CD4-positive, alpha-beta T cell treated with Interferon gamma for 1 hour (primary cell): ENCODE results near the gene REG1B.

Experiments
- DNase-seq: peaks from one replicate; pipeline ENCODE4 v3.0.0-alpha.2; 2020

The REG1B gene, protein sequence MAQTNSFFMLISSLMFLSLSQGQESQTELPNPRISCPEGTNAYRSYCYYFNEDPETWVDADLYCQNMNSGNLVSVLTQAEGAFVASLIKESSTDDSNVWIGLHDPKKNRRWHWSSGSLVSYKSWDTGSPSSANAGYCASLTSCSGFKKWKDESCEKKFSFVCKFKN

DNA sequence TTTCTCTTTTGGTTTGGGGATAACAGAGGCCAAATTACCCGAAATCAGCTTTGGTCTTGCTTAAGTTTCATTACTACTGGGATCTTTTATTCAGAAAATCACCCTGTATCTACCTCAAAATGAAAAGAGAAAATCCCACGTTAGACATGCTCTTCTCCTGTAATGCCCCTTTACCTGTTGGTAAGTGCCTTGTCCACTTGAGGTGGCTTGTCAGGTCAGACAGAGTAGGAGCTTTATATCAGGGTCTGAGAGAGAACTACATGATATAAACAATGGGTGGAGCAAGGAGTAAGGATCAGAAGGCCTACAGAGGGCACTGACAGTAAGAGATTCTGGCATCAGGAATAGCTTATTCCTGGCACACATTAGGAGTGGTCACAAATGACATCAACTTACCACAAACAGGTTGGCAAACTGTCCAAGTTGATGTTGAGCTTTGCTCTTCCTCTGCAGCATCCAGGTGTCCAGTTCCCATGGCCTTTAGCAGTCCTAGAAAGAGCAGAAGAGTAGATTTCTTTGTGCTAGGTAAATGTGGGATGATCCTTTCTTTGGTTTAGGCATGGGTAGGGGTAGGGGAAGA, at the start of gene REG1B:
Gene REG1B (minus strand): TSS at position 209 of the 580 bp plus-strand sequence. CDS start 381 bp downstream, outside the sequence.
- no peak for DNase-seq

DNA sequence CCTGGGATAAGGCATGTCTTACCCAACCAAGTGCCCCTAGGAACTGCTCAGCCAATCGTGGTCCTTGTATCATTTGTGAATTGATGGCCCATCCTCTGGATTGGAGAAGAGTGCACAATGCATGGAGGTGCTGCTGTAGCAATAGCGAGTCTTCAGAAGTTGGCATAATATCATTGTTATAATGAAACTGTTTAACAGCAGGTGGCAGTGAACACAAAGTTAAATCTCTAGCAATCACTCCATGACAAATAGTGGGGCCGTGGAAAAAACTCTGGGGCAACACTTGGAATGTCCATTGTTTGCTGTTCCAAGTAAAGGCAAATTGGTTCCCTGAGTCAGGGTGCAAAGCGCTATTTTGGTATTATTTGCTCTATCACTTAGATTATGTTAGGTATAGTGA, 43.9 kb upstream of the REG1B start:
- DNase-seq, result no peak

DNA sequence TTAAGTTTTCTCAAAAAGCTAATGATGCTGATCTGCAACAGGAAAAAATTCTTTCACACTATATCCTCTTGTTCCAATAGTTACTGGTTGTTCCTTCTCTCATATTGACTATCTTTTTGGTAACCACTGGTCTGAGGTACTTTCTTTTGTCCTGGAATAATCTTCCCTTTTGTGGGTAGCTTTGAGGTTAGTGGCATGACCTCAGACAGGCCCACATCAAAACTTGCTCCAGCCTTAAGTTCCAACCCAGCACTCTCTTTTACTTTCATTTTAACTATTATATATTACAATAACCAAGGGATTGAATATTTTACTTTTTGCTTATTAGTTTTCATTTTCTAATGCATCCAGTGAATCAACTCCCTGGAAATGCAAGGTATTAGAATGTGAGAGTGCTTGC, 42.0 kb upstream of the REG1B start:
- no peak for DNase-seq

DNA sequence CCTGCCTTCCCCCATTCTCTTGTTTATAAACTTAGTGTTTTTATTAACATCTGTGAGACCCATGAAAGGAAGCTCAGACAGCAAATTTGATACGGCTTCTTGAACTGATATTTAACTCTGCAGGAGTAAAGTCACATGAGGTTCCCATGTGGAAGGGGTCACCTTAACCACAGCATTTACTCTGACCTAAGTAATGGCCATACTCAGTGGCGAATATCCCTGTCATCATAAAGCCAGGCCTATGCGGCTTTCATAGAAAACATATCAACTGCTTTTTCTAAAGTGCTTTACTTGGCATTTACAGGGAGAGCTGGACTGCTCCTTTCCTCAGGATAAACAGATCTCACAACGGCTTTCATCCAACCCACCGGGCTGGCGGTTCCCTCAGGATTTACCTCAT, 41.5 kb upstream of the REG1B start:
- no peak for DNase-seq

DNA sequence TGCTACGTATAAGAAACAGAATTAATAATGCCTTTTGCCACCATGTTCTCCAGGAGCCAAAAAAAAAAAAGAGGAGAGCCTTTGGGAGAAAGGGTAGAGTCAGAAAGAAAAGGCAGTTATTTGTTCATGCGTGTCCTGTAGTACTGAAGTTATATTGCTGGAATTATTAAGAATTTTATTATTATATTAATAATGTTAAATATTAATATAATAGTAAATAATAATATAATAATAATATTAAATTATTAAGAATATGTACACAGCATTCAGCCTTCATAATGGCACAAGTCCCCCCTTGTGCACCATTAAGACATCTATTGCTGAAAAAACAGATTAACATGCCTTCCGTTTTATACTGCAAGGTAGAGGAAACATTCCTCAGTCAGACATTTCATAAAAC, 40.6 kb upstream of the REG1B start:
- DNase-seq, result no peak

DNA sequence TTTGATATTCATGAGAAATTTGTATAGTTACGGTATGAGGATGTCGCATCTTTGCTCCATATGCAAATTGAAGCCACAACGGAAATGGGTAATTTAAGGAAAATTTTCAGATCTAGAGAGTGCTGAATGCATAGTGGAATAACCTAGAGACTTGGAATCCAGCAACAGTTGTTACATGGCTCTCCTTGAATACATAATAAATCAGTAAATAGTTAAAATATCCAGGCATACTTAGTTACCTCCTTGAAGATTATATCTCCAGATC, 37.9 kb upstream of the REG1B start:
- DNase-seq, result no peak

DNA sequence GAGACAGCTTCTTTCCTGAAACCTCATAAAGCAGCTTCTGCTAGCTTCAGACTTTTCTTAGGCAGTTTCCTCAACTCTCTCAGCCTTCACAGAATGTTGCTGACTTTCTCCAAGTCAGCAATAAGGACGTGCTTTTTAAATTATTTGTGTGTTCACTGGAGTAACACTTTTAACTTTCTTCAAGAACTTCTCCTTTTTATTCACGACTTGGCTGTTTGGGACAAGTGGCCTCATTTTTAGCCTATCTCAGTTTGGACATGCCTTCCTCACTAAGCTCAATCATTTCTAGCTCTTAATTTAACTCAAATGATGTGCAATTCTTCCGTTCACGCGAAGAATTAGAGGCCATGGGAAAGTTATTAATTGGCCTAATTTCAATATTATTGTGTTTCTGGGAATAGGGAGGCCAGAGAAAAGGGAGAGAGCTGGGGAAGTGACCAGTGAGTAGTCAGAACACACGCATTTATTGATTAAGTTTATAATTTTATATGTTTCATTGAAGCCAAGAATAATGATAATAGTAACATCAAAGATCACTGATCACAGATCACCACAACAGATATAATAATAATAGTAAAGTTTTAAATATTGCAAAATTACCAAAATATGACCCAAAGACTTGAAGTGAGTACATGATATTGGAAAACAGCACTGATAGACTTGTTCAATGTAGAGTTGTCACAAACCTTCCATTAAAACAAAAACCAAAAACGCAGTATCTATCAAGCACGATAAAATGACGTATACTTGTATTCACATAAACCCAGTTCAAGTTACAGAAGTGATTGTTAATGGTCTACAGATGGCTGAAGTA, 37.3 kb upstream of the REG1B start:
- DNase-seq, result no peak

DNA sequence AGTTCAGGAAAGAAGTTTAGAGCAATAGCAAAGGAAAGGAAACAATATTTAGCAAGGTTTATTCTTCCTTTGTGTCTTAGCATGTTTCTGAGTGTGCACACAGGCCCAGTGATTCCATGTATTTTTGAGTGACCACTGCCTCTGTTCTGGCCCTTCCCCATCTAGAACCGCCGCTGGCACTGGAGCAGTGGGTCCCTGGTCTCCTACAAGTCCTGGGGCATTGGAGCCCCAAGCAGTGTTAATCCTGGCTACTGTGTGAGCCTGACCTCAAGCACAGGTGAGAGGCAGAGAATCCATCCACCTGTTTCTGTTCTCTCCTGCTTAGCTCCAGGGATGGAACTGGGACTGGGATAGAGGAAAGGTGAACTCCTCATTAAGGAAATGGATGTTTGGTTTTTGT, 34.9 kb upstream of the REG1B start:
- DNase-seq, result no peak

DNA sequence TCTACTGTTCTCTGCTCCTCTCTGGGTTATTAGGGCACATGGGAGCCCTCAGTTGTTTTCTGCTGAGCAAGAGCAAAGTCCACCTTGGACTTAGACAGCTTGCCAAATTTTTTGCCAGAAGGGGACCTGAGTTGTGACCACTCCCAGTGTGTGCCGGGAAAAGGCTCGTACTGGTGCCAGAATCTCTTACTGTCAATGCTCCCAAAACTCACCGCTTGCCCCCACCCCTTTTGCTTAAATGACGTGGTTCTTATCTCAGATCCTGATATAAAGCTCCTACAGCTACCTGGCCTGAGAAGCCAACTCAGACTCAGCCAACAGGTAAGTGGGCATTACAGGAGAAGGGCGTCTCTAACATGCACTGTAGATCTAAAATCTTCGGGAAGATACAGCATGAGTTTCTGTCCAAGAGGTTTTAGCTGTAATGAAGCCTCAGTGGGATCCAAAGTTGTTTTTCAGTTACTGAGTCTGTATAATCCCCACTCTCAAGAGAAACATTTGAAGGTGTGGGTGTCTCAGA, 32.5 kb upstream of the REG1B start, which contains the start of gene REG1A:
Gene REG1A (plus strand): TSS at position 295 of the 520 bp plus-strand sequence. CDS start 374 bp downstream, outside the sequence.
- DNase-seq, result no peak

DNA sequence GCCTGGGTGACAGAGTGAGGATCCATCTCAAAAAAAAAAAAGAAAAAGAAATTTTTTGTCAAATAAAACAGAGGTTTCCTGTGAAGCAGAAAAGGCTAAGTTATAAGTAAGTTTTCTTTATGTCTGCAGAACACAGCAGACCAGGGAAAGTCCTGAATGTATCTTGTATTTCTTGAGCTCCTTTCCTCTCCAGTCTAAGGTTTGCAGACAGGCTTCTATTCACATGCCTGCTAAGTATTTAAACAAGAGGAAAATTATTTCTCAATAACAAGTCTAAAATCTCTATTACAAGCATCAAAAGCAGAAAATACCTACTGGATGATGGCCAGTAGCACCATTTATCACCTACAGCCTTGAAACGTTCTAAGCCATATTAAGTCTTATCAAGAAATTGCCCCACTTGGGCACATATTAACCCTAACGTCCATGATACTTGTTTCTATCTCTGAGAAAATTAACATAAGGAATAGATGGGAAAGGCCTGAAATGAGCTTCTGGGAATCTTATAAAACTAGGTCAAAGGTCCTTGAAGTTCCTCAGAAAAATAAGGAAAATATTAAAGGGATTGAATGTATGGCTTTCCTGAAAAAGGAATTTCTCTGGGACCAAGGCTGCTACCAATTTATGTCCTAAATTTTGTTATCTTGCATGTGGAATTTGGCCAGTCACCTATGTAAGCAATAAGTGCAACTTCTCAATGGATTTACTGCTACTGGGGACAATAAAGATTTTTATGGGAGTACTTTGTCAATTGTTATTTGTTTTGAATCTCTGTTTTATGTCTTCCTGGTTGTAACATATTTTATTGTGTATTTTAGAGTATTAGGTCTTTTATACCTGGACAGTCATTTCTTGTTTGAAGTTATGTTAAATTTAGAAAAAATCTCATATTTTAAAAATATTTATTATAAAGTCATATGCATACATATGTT, 29.5 kb upstream of the REG1B start:
- DNase-seq, result no peak

DNA sequence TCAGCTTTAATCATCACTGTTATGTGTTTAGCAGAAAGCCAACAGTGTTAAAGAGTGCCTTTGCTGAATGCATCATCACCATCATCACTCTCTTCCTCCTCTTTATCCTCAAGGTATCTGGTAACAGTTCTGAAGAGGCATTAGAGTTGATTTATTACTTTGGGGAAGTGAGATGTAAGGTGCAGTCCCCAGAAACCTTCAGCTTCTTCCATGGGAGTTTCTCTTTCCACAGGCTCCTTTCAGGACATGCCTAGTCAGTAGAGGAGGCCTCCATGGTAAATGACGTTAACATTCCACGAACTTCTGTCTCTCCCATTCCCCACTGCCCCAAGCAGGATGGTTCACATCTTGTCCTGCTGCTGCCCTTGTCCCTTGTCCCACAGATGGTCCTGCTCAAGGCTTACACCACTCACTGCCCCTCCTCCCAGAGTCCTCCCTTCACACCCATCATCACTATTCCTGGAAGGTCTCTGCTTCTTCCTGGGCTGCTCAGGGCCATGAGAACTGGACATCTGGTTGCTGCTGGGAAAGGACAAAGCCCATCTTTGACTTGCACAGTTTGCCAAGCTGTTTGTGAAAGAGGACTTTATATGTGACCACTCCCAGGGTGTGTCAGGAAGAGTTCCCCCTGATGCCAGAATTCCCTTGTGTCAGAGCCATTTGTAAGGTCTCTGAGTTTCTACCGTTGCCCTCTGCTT, 27.2 kb upstream of the REG1B start:
- DNase-seq, result no peak

DNA sequence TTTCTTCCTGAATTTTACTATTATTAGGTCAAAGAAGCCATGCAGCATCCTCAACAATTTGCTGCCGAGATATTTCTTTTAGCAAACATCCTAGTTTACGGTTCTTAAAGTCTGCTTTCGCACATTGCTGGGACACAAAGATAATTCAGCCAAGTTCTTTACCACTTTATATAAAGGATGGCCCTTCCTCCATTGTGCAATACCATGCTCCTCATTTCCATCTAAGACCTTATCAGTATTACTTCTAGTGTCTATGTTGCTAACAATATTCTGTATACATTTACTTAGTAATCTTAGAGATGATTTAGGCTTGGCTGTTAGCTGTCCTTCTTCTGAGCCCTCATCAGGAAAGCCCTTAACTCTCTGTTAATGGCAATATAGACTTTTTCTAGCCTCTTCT, 24.5 kb upstream of the REG1B start:
- no peak for DNase-seq

DNA sequence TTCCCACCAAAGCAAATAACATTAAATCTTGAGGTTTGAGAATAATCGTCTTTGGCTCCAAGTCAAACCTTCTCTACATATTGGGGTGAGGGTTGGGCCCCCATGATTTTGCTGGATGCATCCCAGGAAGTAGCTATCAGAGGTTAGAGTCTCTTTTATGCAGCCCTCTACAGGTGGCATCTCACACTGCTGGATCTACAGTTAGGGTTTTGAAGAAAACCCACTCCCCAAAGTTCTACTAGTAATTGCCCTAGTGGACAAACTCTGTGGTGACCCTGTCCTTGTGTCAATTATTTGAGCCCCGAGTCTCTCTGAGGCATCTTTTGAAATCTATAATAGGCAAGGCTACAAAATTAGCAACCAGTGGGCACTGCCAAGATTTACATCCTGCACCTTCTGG, 17.5 kb upstream of the REG1B start:
- no peak for DNase-seq

DNA sequence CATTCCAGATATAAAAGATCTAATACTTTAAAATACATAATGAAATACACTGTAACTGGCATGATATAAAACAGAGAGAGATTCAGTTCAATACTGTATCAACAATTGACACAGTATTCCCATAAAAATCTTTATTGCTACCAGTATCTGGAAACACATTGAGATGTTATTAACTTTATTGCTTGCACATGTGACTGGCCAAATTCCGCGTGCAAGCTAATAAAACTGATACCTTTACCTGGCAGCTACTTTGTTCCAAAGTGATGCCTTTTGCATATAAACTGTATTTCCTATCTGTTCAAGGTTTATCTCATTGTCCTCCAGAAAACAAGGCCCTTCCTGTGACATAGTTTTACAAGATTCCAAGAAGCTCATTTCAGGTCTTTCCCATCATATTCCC, 15.4 kb upstream of the REG1B start:
- DNase-seq, result no peak

DNA sequence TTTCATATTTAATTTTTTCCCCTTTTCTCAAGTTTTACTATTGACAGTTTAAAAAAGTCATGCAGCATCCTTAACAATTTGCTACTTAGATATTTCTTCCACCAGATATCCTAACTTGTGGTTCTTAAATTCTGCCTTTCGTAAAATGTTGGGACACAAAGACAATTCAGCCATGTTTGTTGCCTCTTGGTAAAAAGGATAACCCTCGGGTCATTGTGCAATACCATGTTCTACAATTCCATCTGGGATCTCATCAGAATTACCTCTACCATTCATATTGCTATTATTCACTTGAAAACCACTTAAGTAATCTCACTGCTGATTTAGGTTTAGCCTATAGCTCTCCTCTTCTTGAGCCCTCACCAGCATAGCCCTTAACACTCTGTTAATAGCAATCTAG, 13.2 kb upstream of the REG1B start:
- no peak for DNase-seq

DNA sequence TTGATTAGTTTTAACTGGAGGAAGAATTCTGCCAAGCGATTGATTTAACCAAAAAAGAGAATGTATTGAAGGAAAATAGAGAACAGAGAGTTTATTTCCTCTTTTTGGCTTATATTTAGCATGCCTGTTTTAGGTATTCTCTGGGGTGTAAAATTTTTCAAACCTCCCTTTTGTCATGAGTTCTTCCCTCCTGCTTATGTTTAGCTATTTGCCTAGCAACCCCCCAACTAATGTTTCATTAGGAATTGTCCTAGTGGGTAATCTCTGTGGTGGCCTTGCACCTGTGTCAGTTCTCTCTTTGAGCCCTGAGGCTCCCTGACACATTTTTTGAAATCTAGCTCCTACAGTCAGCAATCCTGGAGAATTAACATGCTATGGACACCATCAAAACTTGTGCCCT, 12.5 kb upstream of the REG1B start:
- no peak for DNase-seq

DNA sequence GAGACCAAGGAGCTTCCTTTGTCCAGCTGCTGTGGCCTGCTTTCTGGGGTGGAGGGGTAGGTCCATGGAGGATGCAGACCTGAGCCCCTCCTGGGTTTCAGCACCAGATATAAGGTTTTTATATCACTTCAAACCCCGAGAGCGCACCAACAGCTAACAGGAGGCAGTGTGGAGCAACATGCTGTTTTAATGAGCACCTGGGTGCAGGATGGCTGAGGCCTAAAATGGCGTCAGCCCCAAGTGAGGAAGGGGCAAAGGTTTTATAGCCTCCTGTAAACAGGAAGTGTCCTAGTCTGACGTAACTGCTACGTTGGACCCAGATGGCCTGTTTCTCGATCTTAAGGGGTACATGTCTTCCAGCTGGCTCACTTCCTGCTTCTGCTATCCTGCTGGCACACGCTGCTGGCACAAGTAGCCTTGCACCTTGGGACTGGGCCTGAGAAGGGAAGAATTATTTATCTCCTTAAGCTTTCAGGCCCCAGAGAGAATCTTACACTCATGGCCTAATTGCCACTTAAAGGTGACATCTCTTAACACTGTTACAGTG, 11.4 kb upstream of the REG1B start:
- peak; percentile 31 for DNase-seq

DNA sequence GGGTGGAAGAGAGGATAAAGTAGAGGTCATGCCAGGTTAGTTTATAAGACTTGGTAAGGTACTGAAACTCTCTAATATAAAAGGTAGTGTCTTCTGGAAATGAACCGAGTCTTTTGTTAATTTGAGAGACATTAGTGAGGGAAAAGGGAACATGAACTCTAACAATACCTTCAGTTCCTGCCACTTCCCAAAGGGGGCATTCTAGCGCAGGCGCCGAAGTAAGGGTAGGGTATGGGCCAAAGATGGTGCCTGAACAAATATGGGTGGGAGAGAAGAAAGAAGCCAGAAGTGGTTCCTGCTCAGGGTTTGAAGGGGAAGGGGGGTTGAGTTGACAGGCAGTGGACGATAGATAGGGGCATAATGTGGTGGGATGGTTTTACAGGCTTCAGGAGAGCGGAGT, 10.1 kb upstream of the REG1B start:
- no peak for DNase-seq

DNA sequence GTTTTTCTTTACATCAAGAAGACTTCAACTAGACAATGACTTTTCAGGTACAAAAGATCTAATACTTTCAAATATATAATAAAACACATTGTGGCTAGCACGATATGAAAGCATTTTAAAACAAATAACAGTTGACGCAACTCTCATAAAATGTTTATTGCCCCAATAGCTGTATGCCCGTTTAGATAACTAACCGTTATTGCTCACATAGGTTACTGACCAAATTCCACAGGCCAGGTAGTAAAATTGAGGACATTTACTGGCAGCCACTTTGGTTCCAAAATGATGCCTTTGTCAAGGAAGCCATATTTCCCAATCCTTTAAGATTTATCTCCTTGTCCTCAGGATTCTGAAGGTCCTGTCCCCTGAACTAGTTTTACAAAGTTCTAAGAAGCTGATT, 2.9 kb upstream of the REG1B start:
- DNase-seq, result no peak

DNA sequence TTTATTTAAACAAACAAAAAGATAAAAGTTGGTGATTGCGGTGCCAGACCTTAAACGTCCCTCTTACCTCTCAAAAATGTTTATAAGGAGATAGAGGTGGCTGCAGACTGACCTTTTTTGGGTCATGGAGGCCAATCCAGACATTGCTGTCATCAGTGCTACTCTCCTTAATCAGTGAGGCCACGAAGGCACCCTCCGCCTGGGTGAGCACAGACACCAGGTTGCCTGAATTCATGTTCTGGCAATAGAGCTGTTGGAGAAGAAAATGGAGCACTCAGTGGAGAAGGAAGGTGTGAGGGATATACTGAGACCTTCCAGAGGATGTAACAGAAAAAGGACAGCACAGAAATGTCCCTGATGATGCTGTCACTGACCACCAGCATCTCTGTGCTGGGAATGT, 1.5 kb downstream of the REG1B start:
- DNase-seq, result no peak

DNA sequence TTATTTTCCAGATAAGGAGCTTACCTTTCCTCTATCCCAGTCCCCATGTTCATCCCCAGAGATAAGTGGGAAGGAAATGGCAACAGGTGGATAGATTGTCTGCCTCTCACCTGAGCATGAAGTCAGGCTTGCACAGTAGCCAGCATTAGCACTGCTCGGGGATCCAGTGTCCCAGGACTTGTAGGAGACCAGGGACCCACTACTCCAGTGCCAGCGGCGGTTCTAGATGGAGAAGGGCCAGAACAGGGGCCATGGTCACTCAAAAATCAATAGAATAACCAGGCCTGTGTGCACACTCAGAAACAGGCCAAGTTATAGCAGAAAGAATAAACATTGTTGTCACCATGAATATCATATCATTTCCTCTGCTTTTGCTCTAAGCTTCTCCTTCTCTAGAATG, 2.4 kb downstream of the REG1B start:
- no peak for DNase-seq

DNA sequence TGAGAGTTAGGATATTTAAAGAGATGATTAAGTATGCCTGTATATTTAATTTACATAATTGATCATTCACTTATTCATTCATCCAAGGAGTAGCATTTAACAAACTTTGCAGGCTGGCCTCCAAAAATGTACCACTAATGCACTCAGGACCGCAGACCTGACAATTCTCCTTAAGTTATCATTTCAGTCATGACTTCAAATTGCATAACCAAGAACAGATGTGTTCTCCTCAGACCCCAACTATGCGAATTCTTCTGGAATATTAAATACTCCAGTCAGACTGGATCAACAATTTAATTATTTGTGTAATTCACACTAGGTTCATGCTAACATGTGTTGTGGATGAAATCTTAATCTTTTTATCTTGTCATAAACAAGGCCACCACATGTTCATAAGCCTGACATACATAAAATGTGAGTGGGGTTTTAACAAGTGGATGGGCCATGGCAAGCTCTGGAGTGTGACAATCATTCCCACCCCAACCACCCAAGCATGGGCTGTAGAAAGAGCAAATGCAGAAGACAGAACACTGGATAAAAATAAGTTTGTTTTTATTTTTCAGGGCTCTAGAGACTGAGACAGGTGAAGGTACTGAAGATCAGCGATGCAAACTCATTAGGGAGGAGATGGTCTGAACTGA, 3.2 kb downstream of the REG1B start:
- DNase-seq, result no peak
